Measurements from ENCODE around the gene MRPL43. TPM values are rescaled to one million over a fixed set of nuclear protein-coding genes. Genes with fewer than 3 reads are reported as not detected.
"Not testable (repeated sequence)": the region's sequence is repeated elsewhere in the genome, so short reads cannot be mapped to it uniquely, and the experiment has no call there.

MRPL43 gene
- 88.7 TPM for polyA plus RNA-seq (ENCODE audit: insufficient read length)

- peak; percentile 88 for DNase-seq
Observed at GRCh38 chr10:100986952-100987684, at the start of gene MRPL43, which contains the start of gene TWNK. TSS of gene MRPL43 (minus strand) at chr10:100987497. CDS start at chr10:100987443, 54 bp downstream. TSS of gene TWNK (plus strand) at chr10:100987543. CDS start at chr10:100988211, 668 bp downstream.

- DNase-seq, result no peak
Observed at GRCh38 chr10:101036726-101037125, 49.4 kb upstream of the MRPL43 start.

- DNase-seq, result no peak
Observed at GRCh38 chr10:101035916-101036702, 48.8 kb upstream of the MRPL43 start.

GRCh38 chr10:101035314-101035713, 48.0 kb upstream of the MRPL43 start:
- DNase-seq, result no peak

GRCh38 chr10:101034404-101034803, 47.1 kb upstream of the MRPL43 start:
- not testable (repeated sequence) for DNase-seq

- DNase-seq, result no peak
Observed at GRCh38 chr10:101033276-101033675, 46.0 kb upstream of the MRPL43 start.

DNA sequence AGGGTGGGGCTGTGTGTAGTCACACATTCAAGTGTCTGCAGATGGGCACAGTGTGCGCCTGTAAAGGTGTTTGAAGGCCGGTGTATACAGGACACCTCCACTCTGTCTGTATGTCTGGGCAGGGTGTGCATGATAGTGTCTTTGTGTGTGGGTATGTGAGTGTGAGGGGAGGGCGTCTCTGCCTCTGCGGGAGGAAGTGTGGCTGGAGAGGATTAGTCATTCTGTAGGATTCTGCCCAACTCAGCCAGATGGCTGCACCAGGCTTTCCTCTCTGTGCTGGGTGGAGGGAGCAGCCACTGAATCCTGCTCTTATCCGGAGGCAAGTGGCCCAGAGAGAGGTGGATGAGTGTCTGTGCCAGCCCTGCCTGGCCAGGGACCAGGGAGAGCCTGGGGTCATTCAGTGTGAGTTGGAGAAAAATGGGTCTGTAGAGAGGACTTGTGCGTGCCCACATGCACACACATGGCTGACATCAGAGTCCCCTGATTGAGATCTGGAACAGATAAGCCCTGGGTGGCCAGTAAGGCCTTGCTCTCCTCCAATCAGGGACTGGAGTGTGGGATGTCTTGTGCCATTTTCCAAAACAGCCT, 45.4 kb upstream of the MRPL43 start:
- peak; percentile 74 for DNase-seq

GRCh38 chr10:101031796-101032636, 44.7 kb upstream of the MRPL43 start:
- DNase-seq, result peak; percentile 89

GRCh38 chr10:101031128-101031795, 44.0 kb upstream of the MRPL43 start, which contains the start of the genes PDZD7 and SFXN3:
TSS of gene PDZD7 (minus strand) at chr10:101031129. CDS start at chr10:101030219, 910 bp downstream.
TSS of gene SFXN3 (plus strand) at chr10:101031234. CDS start at chr10:101034695, 3,461 bp downstream.
- peak; percentile 89 for DNase-seq

- DNase-seq, result no peak
Observed at GRCh38 chr10:101030496-101031127, 43.3 kb upstream of the MRPL43 start.

DNA sequence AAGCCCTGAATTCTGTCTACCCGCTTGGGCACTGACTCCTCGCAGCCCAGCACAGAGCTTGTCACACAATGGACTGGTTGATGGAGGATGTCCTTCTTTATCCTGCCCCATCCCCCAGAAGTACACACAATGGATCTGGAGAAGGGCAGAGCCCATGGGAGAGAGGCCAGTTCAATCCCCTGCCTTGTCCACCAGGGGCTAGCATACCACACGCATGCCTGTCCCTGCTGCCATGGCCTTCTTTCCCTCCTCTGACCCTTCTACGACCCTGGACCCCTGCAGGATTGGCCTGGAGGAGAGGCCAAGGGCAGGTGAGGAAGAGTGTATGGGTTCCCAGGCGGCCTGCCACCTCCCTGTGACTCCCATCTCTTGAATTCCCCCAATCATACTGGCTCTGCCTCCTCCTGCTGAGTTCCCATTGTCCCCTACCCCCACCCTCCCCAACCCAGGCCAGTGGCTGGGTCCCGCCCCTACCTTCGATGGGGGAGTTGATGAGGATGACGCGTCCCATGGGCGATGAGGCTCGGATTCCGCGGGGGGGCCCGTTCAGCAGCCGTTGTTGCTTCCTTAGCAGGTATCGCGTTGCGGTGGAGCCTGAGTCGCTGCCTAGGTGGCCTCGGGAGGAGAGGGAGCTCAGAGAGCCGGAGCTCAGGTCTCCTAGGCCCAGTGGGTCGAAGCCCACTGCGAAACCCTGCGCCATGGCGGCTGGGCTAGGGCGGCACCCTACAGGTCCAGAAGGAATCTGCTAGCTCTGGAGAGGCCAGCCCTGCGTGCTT, 42.4 kb upstream of the MRPL43 start:
- DNase-seq, result no peak

GRCh38 chr10:101028446-101029337, 41.4 kb upstream of the MRPL43 start:
- no peak for DNase-seq

DNA sequence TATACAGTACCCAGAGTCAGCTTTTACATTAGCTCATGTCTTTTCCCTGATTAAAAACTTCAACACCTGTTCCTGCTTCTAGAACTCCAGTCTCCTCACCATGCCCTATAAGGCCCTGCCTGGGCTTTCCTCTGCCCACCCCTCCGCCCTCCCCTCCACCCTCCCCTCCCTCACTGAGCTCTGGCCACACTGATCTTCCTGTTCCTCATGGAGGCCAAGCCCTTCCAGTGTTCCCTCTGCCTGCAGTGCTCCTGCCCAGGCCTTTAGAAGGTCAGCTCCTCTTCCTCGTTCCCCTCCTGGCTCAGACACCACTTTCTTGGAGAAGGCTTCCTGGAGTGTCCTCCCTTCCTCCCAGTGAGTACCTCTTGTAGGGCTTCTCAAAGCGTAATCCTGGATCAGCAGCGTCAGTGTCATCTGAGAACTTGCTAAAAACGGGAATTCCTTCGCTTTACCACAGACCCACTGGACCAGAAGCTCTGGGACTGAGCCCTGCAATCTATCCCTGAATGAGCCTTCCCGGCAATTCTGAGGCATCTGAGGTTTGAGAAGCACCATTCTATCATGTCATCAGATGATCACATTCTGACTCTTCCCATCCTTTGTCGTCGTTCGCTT, 39.9 kb upstream of the MRPL43 start:
- DNase-seq, result no peak

- DNase-seq, result no peak
Observed at GRCh38 chr10:101022967-101023705, 35.8 kb upstream of the MRPL43 start.

GRCh38 chr10:101021692-101022251, 34.5 kb upstream of the MRPL43 start:
- DNase-seq, result no peak

DNA sequence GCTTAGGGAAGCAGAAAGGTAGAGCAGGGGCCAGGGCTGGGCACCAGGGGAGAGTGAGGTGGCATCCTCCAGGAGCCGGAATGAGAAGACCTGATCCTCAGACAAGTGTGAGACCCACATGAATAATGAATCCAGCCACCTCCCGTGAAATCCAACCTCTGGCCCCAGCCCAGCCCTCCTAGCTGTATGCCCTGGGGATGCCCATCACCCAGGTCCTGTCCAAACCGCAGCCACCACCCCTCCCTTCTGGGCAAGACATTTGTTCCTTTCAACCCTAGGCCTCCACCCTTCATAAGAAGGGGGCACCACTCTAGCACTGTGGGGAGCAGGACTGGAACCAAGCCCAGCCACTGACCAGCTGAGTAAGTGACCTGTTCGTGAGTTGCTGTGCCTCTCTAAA, 33.9 kb upstream of the MRPL43 start:
- no peak for DNase-seq

- DNase-seq, result no peak
Observed at GRCh38 chr10:101020427-101021075, 33.3 kb upstream of the MRPL43 start.

Data from hindlimb muscle (tissue), 1 donor.